ENCODE results near the gene CEP104.

CEP104 gene

DNA sequence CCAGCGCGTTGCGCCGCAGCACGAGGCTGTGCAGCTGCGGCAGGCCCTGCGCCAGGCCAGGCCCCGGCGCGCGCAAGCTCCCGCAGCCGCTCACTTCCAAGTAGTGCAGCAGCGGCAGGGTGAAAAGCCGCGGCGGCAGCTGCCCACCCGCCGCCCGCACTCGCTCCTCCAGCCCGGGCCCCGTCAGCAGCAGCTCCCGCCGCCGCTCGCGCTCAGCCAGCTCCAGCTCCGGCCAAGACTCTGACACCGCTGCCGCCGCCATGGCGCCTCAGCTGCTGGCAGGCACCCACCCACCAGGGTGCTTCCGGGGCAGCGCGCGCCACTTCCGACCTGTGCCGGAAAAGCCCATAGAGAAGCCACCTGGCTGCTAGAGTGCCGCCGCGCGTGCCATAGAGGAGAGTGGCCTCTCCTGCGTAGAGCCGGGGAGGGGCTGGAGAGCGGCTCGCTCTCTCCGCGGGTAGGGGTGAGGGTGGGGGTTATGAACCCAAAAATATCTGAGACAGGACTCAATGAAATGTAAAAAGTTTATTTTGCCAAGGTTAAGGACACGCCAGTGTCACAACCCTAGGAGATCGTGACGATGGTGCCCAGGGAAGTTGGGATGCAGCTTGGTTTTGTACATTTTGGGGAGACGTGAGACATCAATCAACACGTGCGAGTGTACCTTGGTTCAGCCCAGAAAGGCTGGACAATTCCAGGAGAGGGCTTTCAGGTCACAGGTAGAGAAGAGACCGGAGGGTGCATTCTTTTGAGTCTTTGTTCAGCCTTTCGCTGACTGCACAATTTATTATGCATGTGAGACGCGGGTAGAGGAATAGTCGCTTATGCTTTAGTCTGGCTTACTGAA, 60.6 kb downstream of the CEP104 start, which contains the start of gene LRRC47:
Gene LRRC47, minus strand, starts transcription at position 284 of the 847 bp plus-strand sequence. Its CDS starts 22 bp downstream, at position 262.
- DNase-seq: peak; percentile 89

DNA sequence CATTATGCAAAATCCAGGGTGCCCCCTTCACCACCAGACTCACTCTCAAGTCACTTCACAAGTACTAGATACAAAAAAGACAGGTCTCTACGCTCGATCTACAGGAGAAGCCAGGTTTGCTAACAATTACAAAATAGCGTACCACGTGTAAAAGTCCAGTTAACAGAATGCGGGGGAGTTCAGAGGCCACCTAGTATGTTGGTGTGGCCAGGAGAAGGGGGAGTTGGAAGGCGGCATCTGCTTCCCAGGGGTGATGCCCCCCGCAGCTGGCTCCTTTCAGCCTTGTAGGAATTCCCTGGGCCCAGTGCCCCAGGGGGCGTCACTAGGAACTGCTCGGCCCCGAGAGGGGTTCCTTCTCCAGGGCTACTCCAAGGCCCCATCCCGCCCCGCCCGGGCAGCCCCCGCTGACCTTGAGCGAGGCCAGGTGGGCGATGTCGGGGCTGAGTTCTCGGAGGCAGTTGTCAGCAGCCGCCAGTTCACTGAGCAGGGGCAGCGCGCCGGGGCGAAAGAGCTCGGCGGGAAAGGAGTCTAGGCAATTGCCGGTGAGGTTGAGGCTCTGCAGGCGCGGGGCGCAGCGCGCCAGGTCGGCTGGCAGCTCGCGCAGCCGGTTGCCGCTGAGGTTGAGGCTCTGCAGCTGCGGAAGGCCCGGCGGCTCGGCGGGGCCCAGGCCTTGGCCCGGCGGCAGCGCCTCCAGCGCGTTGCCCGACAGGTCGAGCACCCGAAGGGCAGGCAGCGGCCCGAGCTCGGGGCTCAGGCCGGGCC, 61.4 kb downstream of the CEP104 start:
- DNase-seq: no peak

DNA sequence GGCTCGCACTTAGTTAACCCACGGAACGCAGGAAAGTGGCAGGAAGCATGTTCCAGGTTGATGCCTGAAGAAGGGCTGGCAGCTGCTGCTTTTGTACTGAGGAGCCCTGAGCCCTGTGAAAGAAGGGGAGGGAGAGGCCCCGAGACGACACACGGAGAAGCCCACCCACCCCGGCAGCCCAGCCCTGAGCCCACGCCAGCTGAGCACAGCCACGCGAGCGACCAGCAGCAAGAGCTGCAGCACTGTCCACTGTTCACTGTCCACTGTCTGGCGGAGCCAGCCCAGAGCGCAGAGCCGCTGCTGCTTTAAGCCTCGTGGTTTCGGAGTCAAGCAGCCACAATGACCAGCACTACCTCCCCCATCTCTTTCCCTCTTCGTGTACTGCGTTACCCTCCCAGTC, 66.1 kb downstream of the CEP104 start:
- DNase-seq: no peak

DNA sequence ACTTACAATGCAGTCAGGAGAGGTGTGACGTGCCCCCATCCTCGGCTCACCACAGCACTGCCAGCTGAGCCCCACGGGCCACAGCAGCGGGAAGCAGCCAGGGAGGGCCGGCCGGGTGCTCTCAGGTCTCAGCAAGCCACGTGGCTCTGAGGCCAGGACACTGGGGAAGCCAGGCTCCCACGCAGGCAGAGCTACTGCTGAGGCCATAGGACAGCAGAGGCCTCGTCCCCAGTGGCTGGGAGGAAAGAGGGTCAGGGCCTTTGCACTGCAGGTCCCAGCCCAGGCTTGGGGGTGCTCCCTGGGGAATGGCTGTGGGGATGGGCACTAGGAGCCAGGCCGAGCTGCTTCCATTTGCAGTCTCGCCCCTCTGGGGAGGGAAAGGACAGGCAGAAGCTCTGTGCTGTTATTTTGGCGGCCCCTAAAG, 66.5 kb downstream of the CEP104 start:
- no peak for DNase-seq

- DNase-seq: no peak
Measured at GRCh38 chr1:3789421-3790300, 67.3 kb downstream of the CEP104 start.

- no peak for DNase-seq
Measured at GRCh38 chr1:3788756-3789420, 68.1 kb downstream of the CEP104 start.

- no peak for DNase-seq
Measured at GRCh38 chr1:3787745-3788605, 69.0 kb downstream of the CEP104 start.

DNA sequence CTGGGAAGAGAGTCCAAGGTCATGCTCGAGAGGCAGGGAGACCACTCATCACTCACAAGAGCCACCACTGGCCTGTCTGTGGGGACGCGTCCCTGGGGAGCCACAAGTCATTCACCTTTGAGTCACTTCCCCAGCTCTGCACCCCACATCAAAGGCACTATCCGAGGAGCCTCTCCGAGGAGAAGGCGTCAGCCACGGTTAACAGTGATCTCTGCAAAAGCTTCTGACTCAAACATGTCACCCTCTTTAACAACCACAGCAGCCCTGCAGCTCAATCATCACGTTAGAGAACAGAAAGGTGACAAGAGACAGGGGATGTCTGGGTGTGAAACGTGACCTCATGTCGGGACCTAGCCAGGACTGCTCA, 69.7 kb downstream of the CEP104 start:
- DNase-seq: no peak

GRCh38 chr1:3786468-3787348, 70.3 kb downstream of the CEP104 start:
- DNase-seq: no peak

- no peak for DNase-seq
Measured at GRCh38 chr1:3785456-3786157, 71.4 kb downstream of the CEP104 start.

DNA sequence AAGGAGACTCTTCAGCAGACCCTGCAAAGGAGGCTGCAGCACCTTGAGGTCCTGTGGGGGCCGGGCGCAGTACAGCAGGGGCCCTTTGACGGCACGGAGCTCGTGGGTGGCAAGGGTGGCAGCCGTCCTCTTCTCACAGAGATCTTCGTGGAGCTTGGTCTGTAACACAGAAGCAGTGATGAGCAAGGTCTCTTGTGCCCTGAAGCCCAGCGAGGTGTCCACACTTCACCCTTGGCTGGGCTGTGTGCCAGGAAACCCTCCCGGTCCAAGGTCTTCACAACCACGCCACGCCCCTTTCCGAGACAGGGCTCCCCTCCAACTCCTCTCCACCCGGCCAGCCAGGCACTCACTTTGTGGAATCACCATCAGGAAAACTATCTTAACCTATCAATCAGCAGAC, 72.0 kb downstream of the CEP104 start:
- DNase-seq: no peak

DNA sequence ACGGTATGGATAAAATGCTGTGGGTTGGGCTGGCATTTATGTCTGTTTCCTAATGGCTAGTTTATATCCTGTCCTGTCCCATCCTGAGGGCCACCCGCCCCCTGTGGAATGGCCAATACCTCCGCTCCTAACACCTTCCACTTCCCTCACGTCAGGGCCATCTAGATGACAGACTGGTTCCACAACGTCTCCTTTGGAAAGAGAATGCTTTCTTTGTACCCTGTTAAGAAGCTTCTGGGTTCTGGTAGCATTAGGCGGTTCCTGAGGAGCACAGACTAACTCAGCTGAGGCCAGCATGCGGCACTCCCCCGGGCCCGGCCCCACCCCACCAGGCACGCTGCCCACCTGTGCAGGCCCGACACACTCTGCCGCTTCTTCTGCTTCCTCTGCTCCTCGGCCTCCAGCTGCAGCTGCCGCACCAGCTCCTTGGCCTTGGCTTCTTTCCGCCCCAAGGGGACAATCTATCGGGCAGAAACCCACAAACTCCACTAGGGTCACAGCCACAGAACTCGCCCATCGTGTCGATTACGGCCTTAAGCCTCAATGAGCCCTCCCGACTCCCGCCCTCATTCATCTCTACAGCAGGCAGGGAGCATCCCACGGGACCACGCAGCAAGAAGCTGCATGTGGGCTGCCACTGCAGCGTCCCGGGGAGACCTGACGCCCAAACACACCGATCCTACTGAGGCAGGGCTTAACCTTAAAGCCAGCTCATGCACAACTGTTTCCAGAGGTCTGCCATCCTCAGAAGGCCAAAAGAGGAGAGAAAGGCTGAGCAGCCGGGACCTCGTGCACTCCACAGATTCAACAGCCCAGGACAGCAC, 73.1 kb downstream of the CEP104 start:
- DNase-seq: no peak

- no peak for DNase-seq
Measured at GRCh38 chr1:3780901-3781300, 76.1 kb downstream of the CEP104 start.

DNA sequence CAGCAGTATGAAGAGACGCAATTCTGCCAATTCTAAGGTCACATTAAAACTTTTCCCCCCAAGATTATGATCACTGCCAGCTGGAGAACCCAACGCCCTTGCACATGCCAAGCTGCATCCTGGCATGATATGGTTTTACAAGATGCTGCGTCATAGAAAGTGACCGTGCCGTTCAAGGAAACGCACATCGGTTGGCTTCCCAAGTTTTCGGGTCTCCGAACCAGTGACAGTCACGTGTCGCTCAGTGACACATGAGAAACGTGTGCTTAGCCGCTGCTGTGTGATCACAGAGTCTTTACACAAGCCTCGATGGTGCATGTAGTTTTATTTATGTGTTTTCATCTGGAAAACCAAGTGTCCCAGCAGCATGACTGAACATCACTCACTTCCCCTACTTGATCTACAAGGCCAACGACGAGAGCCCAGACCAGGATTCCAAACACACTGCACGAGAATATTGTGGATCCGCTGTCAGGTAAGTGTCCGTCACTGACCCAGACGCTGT, 77.0 kb downstream of the CEP104 start:
- no peak for DNase-seq

- no peak for DNase-seq
Measured at GRCh38 chr1:3779265-3779911, 77.6 kb downstream of the CEP104 start.

GRCh38 chr1:3778590-3779264, 78.3 kb downstream of the CEP104 start:
- no peak for DNase-seq
